Measurements from ENCODE around the gene MPL.

MPL gene

GRCh38 chr1:43308635-43309404 lies 28.8 kb upstream of the MPL start:
- no peak overlapping the region for H3K4me3 ChIP-seq (ENCODE audit: low read depth, low read length)
- TF ChIP-seq POLR2A (IDR thresholded peaks at IDR 0.05; ENCODE audit: extremely low read depth, insufficient read length) (no peak), CTCF (IDR thresholded peaks at IDR 0.05; ENCODE audit: low read depth, low read length) (no peak), MYC (IDR thresholded peaks at IDR 0.05; ENCODE audit: low read depth, low read length) (no peak), MAX (IDR thresholded peaks at IDR 0.05; ENCODE audit: low read depth, low read length) (no peak)
- DNase-seq (ENCODE audit: low read depth): no peak

GRCh38 chr1:43309405-43310025 lies 28.1 kb upstream of the MPL start:
- DNase-seq (ENCODE audit: low read depth): no peak
- TF ChIP-seq MAX (IDR thresholded peaks at IDR 0.05; ENCODE audit: low read depth, low read length) (no peak), POLR2A (IDR thresholded peaks at IDR 0.05; ENCODE audit: extremely low read depth, insufficient read length) (no peak), CTCF (IDR thresholded peaks at IDR 0.05; ENCODE audit: low read depth, low read length) (no peak), MYC (IDR thresholded peaks at IDR 0.05; ENCODE audit: low read depth, low read length) (no peak)

GRCh38 chr1:43311521-43311920 lies 26.1 kb upstream of the MPL start:
- TF ChIP-seq CTCF (IDR thresholded peaks at IDR 0.05; ENCODE audit: low read depth, low read length): no peak
- TF ChIP-seq MYC (IDR thresholded peaks at IDR 0.05; ENCODE audit: low read depth, low read length): no peak
- TF ChIP-seq POLR2A (IDR thresholded peaks at IDR 0.05; ENCODE audit: extremely low read depth, insufficient read length): no peak
- TF ChIP-seq MAX (IDR thresholded peaks at IDR 0.05; ENCODE audit: low read depth, low read length): no peak
- no peak overlapping the region for H3K4me3 ChIP-seq (ENCODE audit: low read depth, low read length)
- no peak for DNase-seq (ENCODE audit: low read depth)

More at GRCh38 chr1:43309405-43310025, 28.1 kb upstream of the MPL start:
- no peak overlapping the region for H3K4me3 ChIP-seq (ENCODE audit: low read depth, low read length)

- H3K4me3 ChIP-seq (ENCODE audit: low read depth, low read length): no peak overlapping the region
- TF ChIP-seq POLR2A (IDR thresholded peaks at IDR 0.05; ENCODE audit: extremely low read depth, insufficient read length): no peak
- TF ChIP-seq MYC (IDR thresholded peaks at IDR 0.05; ENCODE audit: low read depth, low read length): no peak
- no peak for DNase-seq (ENCODE audit: low read depth)
These were observed 25.4 kb upstream of the MPL start for GRCh38 chr1:43312212-43312623.

GRCh38 chr1:43312663-43313515 lies 24.7 kb upstream of the MPL start:
- H3K4me3 ChIP-seq (ENCODE audit: low read depth, low read length): no peak overlapping the region
- no peak for DNase-seq (ENCODE audit: low read depth)
- no peak for TF ChIP-seq MYC (IDR thresholded peaks at IDR 0.05; ENCODE audit: low read depth, low read length)

- TF ChIP-seq MAX (IDR thresholded peaks at IDR 0.05; ENCODE audit: low read depth, low read length): no peak
- TF ChIP-seq POLR2A (IDR thresholded peaks at IDR 0.05; ENCODE audit: extremely low read depth, insufficient read length): no peak
- no peak for TF ChIP-seq MYC (IDR thresholded peaks at IDR 0.05; ENCODE audit: low read depth, low read length)
- TF ChIP-seq CTCF (IDR thresholded peaks at IDR 0.05; ENCODE audit: low read depth, low read length): no peak
- no peak for DNase-seq (ENCODE audit: low read depth)
- no peak overlapping the region for H3K4me3 ChIP-seq (ENCODE audit: low read depth, low read length)
These were observed 23.8 kb upstream of the MPL start for GRCh38 chr1:43313771-43314170.
